B cell (primary cell): ENCODE measurements around the gene NTM.

Experiments used
- EZH2 ChIP-seq: IDR thresholded peaks from 2 replicates; pipeline ENCODE4 v1.6.1; 2012; ENCODE audit warnings: borderline replicate concordance, low read depth, mild to moderate bottlenecking, moderate library complexity, low read length; ENCODE audit not compliant: insufficient read depth, poor library complexity, severe bottlenecking
- TF ChIP-seq, protein P1 (sequence below): fragments of 200-600 bp; IDR thresholded peaks from one replicate; pipeline ENCODE4 v1.8.0; 2022; ENCODE audit warnings: antibody characterized with exemption, mild to moderate bottlenecking

DNA sequence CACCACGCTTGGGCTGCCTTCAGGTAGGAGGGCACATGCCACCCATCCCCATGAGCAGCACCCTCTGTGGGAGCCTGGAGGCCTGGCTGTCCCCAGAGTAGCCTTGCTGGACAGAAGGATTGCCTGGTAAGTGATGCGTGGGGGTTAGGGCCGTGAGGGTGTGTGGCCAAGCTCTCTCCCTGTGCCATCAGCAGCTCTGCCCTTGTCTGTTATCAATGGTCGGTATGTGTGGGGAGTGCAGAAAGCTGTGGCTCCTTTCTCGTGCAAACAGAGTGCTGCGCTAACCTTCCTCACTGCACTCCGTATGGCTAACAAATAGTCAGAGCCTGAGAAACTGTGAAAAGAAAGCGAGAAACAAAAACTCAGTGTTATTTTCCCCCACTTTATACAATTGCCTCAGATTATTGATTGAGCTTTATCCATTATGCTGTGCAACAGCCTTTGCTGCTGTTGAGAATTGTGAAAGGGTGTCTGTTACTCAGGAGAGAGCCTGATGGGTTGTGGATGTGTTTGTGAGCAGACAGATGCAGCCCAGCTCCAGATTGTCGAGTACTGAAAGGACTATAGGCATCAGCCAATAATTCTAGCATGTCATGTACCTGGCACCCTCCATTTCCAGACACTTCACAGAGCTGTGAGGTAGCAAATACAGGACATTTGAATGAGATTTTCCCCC is 432.2 kb downstream of the NTM start:
- no peak for TF ChIP-seq EZH2
- TF ChIP-seq, protein P1, sequence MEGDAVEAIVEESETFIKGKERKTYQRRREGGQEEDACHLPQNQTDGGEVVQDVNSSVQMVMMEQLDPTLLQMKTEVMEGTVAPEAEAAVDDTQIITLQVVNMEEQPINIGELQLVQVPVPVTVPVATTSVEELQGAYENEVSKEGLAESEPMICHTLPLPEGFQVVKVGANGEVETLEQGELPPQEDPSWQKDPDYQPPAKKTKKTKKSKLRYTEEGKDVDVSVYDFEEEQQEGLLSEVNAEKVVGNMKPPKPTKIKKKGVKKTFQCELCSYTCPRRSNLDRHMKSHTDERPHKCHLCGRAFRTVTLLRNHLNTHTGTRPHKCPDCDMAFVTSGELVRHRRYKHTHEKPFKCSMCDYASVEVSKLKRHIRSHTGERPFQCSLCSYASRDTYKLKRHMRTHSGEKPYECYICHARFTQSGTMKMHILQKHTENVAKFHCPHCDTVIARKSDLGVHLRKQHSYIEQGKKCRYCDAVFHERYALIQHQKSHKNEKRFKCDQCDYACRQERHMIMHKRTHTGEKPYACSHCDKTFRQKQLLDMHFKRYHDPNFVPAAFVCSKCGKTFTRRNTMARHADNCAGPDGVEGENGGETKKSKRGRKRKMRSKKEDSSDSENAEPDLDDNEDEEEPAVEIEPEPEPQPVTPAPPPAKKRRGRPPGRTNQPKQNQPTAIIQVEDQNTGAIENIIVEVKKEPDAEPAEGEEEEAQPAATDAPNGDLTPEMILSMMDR: no peak
